Neural cell (in vitro differentiated cells): ENCODE measurements around the gene CHST8. TPM values are rescaled to one million over a fixed set of nuclear protein-coding genes. Genes with fewer than 3 reads are reported as not detected.

Source experiments
- H2AFZ ChIP-seq: fragments of 200-600, 300-800 bp; sonication (generic), shearing (Covaris generic); 2 replicates; pipeline ENCODE4 v1.6.0; 2014; ENCODE audit warnings: low read depth, mild to moderate bottlenecking, antibody characterized with exemption, low read length, moderate library complexity
- H3F3A ChIP-seq: fragments of 200-600 bp; shearing (Covaris generic); 2 replicates; pipeline ENCODE4 v1.6.1; 2016; ENCODE audit warnings: mild to moderate bottlenecking, moderate library complexity, mixed read lengths, antibody characterized with exemption, low read length; ENCODE audit not compliant: insufficient read depth, poor library complexity, severe bottlenecking
- H3K27ac ChIP-seq: fragments of 200-600, 300-800 bp; sonication (generic), shearing (Covaris generic); 2 replicates; pipeline ENCODE4 v1.5.1; 2014; ENCODE audit warnings: mild to moderate bottlenecking, low read length, moderate library complexity
- H3K27me3 ChIP-seq: fragments of 300-800, 200-600 bp; sonication (generic), shearing (Covaris generic); 2 replicates; pipeline ENCODE4 v1.6.0; 2014; ENCODE audit warnings: mild to moderate bottlenecking, low read depth, low read length, moderate library complexity; ENCODE audit not compliant: insufficient read depth
- H3K36me3 ChIP-seq: fragments of 300-800, 200-600 bp; sonication (generic), shearing (Covaris generic); 2 replicates; pipeline ENCODE4 v1.5.1; 2014; ENCODE audit warnings: mild to moderate bottlenecking, antibody characterized with exemption, low read length, moderate library complexity; ENCODE audit not compliant: insufficient read depth
- H3K4me2 ChIP-seq: fragments of 300-800, 200-600 bp; sonication (generic), shearing (Covaris generic); 2 replicates; pipeline ENCODE4 v1.6.0; 2014; ENCODE audit warnings: mild to moderate bottlenecking, low read length
- H3K4me3 ChIP-seq: fragments of 300-800, 200-600 bp; sonication (generic), shearing (Covaris generic); 2 replicates; pipeline ENCODE4 v1.5.1; 2014; ENCODE audit warnings: mild to moderate bottlenecking, low read length, moderate library complexity
- H3K79me2 ChIP-seq: fragments of 200-600 bp; shearing (Covaris generic); replicated peaks from 2 replicates; pipeline ENCODE4 v1.6.0; 2014; ENCODE audit warnings: mild to moderate bottlenecking, low read length, moderate library complexity; ENCODE audit not compliant: insufficient read depth
- H3K9ac ChIP-seq: fragments of 300-800, 200-600 bp; sonication (generic), shearing (Covaris generic); 2 replicates; pipeline ENCODE4 v1.6.1; 2016; ENCODE audit warnings: mild to moderate bottlenecking, low read length, mixed read lengths
- H3K9me2 ChIP-seq: fragments of 200-600 bp; shearing (Covaris generic); 2 replicates; pipeline ENCODE4 v1.6.1; 2016; ENCODE audit warnings: mild to moderate bottlenecking, low read length, mixed read lengths; ENCODE audit not compliant: insufficient read depth
- H3K9me3 ChIP-seq: fragments of 200-600, 300-800 bp; sonication (generic), shearing (Covaris generic); 2 replicates; pipeline ENCODE4 v1.6.1; 2016; ENCODE audit warnings: mild to moderate bottlenecking, mixed run types, low read length, moderate library complexity, mixed read lengths
- H4K20me1 ChIP-seq: fragments of 200-600 bp; shearing (Covaris generic); 2 replicates; pipeline ENCODE4 v1.6.1; 2016; ENCODE audit warnings: mild to moderate bottlenecking, mixed run types; ENCODE audit not compliant: insufficient read depth
- CTCF ChIP-seq: fragments of 450-650 bp; IDR thresholded peaks from 2 replicates; pipeline ENCODE4 v1.5.1; 2014; ENCODE audit warnings: antibody characterized with exemption, mild to moderate bottlenecking, moderate library complexity; ENCODE audit not compliant: poor library complexity, severe bottlenecking
- EP300 ChIP-seq: fragments of 450-650 bp; conservative IDR thresholded peaks from 2 replicates; pipeline ENCODE4 v1.6.1; 2014; ENCODE audit warnings: antibody characterized with exemption, mild to moderate bottlenecking, moderate library complexity; ENCODE audit not compliant: poor library complexity, severe bottlenecking
- EZH2 ChIP-seq: fragments of 200-600, 300-800 bp; shearing (Covaris generic), sonication (generic); IDR thresholded peaks from 2 replicates; pipeline ENCODE4 v1.6.1; 2014; ENCODE audit warnings: antibody characterized with exemption, low read length, borderline replicate concordance, mild to moderate bottlenecking; ENCODE audit not compliant: insufficient read depth, poor library complexity, severe bottlenecking
- MXI1 ChIP-seq: fragments of 450-650 bp; conservative IDR thresholded peaks from 2 replicates; pipeline ENCODE4 v1.6.1; 2014; ENCODE audit warnings: antibody characterized with exemption, mild to moderate bottlenecking; ENCODE audit not compliant: poor library complexity, severe bottlenecking
- POLR2AphosphoS5 ChIP-seq: IDR thresholded peaks from 2 replicates; pipeline ENCODE4 v1.6.1; 2012
- RAD21 ChIP-seq: fragments of 450-650 bp; conservative IDR thresholded peaks from 2 replicates; pipeline ENCODE4 v1.6.1; 2014; ENCODE audit warnings: antibody characterized with exemption, mild to moderate bottlenecking, moderate library complexity
- REST ChIP-seq: IDR thresholded peaks from 2 replicates; pipeline ENCODE4 v1.6.1; 2012; ENCODE audit warnings: borderline replicate concordance
- SMC3 ChIP-seq: fragments of 450-650 bp; conservative IDR thresholded peaks from 2 replicates; pipeline ENCODE4 v1.6.1; 2014; ENCODE audit warnings: antibody characterized with exemption, mild to moderate bottlenecking, moderate library complexity; ENCODE audit not compliant: poor library complexity
- TAF1 ChIP-seq: IDR thresholded peaks from 2 replicates; pipeline ENCODE4 v1.6.1; 2012; ENCODE audit warnings: low read depth
- polyA plus RNA-seq: library from polyadenylated mRNA; depleted of rRNA; stranded (reverse); fragments of >200 nt; gene quantifications from 2 replicates; pipeline ENCODE4 v1.2.3, GENCODE V29; 2014

The CHST8 gene
- polyA plus RNA-seq, 1 donor from 2014 or later: 7.1 TPM

GRCh38 chr19:33795370-33796163 is 173.8 kb downstream of the CHST8 start:
- Histone ChIP-seq H3K9me3 (no peaks in the 10 kb centered on the region), H3K9ac (peak overlapping the region; percentile 90), H4K20me1 (no peaks in the 10 kb centered on the region), H3K4me2 (no peak overlapping the region), H2AFZ (peak overlapping the region; percentile 33), H3K79me2 (no peaks in the 10 kb centered on the region), H3K27me3 (no peaks in the 10 kb centered on the region), H3K27ac (peak overlapping the region; percentile 87), H3K4me3 (peak overlapping the region; percentile 89), H3K36me3 (no peaks in the 10 kb centered on the region), H3K9me2 (no peaks in the 10 kb centered on the region), H3F3A (no peaks in the 10 kb centered on the region)
- peak; percentile 39 for TF ChIP-seq POLR2AphosphoS5
- TF ChIP-seq CTCF: peak; percentile 90
- no peak for TF ChIP-seq EZH2
- TF ChIP-seq MXI1: peak; percentile 41
- peak; percentile 26 for TF ChIP-seq REST
- TF ChIP-seq TAF1: no peak
- TF ChIP-seq EP300: peak; percentile 39
- peak; percentile 77 for TF ChIP-seq SMC3
- TF ChIP-seq RAD21: peak; percentile 65

- Histone ChIP-seq H3K36me3 (no peaks in the 10 kb centered on the region), H3F3A (no peaks in the 10 kb centered on the region), H4K20me1 (no peaks in the 10 kb centered on the region), H3K4me3 (peak within 1 kb of the TSS; percentile 89), H3K9ac (peak within 1 kb of the TSS; percentile 90), H3K79me2 (no peaks in the 10 kb centered on the region), H3K27me3 (no peaks in the 10 kb centered on the region), H3K4me2 (peak within 1 kb of the TSS; percentile 54), H2AFZ (peak within 1 kb of the TSS; percentile 80), H3K9me3 (no peaks in the 10 kb centered on the region), H3K9me2 (no peaks in the 10 kb centered on the region), H3K27ac (peak within 1 kb of the TSS; percentile 87)
- TF ChIP-seq POLR2AphosphoS5 (peak; percentile 35), CTCF (no peak), MXI1 (no peak)
These were observed 174.6 kb downstream of the CHST8 start, which contains the start of gene KCTD15 for GRCh38 chr19:33796164-33796875. Gene KCTD15, plus strand, starts transcription at chr19:33796870. Its CDS starts 3,585 bp downstream, at chr19:33800455.
